ENCODE results near the gene EFCAB10.

Gene EFCAB10

DNA sequence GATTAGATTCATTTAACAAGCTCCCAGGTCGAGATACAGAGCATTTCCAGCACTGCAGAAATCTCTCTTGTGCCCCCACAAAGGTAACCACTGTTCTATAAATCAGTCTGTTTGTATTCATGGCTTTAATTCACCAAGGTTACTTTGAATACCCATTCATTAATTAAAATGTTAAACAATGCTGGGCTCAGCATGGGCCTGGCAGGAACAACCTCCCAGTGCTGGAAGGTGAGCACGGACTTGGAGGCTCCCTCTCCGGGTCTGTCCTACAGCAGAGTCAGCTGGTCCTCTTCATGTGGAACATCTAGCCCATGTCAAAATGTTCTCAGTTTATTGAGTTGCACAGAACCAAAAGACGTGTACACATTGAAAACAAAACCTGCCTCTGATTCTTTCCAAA lies 15.6 kb upstream of the EFCAB10 start:
- DNase-seq, result no peak

DNA sequence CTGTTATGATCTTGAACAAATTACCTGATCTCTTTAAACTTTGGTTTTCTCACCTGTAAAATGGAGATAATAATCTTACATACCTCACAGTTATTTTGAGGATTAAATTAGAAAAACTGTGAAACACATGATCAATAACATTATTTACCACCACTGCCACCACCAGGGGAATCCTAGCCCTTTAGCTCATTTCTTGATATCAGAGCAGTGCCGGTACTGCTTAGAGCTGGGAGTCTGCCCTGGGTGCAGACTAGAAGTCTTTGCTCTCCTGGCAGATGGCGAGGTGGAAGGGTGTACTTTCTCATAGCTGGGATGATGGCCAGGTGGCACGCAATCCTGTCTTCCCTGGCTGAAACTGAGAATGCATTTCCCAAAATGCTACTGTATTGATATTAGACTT lies 12.7 kb upstream of the EFCAB10 start:
- DNase-seq, result no peak

DNA sequence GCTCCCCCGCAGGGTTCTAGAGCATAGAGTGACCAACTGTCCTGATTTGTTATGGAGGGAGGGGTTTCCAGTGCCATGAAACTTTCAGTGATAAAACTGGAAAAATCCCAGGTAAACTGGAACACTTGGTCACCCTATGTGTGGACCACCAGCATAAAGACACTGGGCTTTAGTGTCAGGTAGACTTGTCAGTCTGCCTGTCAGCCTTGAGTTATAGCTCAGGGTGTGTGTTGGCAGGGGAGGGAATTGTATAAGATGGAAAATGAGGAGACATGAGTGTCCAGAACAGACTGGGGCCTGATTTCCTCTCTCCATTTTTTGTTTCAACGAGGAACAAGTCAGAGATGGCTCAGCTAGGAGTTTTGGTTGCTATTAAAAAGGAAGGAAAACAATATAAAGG lies 10.2 kb upstream of the EFCAB10 start:
- DNase-seq, result no peak

DNA sequence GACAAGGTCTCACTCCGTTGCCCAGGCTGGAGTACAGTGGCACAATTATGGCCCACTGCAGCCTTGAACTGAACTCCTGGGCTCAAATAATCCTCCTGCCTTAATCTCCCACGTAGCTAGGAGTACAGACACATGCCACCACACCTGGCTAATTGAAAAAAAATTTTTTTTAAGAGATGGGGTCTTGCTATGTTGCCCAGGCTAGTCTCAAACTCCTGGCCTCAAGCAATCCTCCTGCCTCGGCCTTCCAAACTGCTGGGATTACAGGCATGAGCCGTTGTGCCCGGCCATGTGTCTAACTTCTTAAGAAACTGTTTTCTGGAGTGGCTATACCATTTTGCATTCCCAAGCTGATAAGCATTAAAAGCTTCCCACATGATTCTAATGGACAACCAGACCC lies 9.5 kb upstream of the EFCAB10 start:
- no peak for DNase-seq

DNA sequence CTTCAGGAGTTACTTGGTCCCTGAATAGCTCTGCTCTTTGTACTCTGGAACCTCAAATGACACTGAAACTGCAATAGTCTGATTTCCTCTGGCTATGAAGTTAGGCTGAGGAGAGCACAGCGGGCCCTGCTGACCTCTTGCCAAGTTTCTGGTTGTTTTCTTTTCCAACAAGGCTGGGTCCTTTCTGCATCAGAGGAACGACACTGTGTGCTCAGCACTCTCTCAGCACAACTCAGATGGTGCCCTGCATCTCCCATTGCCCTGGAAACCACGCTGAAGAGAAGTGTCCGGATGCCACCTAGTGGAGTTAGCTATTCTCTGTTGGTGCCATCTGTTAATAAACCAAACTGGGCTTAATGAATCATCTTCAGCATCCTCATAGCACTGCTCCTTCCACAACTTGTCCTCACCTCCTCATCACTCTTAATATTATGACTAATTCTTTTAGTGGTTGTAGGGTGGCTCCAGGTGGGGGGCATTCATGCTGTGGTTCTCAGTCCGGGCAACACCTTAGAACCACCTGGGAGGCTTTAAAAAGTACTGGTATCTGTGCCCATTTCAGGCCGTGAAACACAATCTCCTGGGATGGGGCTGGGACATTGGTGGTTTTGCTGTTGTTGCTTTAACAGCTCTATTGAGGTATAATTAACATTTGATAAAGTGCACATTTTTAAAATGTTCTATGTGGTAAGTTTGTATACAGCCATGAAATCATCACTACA lies 8.2 kb upstream of the EFCAB10 start:
- DNase-seq, result peak; percentile 26

DNA sequence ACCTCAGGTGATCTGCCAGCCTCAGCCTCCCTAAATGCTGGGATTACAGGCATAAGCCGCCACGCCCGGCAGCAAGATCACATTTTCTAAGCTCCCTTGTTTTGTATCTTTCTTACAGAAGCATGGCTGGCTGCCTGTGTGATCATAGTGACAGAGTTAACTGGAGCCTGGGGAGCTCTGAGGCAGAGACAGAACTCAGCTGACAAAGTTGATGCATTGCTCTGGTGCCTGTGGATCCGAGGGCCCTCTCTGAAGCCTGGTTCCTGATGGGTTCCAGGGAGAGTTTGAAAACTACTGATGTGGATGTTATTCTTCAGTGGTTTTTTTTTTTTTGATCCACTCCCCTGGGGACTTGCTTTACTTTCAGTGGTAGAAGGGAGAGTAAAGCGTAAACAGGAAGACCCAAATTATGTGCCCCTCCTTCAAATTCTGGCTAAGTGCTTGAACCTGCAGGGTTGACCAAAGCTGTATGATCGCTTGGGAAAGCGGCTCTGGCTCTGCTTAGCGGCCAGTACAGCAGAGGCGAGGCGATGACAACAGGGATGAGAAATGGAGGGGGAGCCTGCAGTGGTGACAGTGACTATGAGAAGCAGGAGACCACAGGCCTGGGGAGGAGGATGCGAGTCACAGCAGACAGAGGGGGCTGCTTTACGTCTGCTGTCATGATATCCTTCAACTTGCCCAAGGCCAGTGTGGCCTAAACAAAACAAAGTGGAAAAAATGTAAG lies 6.8 kb upstream of the EFCAB10 start:
- DNase-seq, result no peak

DNA sequence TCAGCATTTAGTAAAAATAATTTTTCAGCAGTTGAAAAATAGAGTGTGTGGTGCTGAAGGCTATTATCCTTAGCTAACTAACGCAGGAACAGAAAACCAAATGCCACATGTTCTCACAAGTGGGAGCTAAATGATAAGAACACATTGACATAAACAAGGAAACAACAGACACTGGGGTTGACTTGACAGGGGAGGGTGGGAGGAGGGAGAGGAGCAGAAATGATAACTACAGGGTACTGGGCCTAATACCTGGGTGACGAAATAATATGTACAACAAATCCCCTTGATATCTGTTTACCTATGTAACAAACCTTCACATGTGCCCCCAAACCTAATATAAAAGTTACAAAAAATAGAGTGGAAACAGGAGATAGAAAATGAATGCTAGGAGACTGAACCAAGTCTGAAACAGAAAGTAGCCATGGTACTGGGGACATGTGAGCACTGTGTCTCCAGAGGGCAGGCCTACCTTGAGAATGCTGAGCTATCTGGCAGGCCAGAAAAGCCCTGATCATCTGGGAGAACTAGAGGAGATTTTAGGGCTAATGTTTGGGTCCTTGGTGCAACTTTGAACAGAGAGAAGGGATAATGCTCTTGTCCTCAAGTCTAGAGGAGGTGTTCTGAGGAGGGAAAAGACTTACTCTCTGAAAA lies 4.7 kb upstream of the EFCAB10 start:
- DNase-seq, result no peak

DNA sequence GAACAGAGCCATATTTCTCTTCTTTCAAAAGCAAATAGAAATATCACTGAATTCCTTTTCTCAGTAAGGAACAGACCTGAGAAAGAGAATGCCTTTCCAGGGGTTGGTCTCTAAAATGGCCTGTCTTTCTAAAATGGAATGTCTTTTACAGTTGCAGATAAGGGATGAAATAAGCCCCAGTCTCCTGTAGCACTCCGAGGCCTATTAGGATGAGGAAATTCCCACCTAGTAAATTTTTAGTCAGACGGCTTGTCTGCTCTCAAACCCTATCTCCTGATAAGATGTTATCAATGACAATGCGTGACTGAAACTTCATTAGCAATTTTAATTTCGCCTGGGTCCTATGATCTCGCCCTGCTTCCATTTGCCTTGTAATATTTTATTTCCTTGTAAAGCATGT lies 2.9 kb upstream of the EFCAB10 start:
- DNase-seq, result no peak

DNA sequence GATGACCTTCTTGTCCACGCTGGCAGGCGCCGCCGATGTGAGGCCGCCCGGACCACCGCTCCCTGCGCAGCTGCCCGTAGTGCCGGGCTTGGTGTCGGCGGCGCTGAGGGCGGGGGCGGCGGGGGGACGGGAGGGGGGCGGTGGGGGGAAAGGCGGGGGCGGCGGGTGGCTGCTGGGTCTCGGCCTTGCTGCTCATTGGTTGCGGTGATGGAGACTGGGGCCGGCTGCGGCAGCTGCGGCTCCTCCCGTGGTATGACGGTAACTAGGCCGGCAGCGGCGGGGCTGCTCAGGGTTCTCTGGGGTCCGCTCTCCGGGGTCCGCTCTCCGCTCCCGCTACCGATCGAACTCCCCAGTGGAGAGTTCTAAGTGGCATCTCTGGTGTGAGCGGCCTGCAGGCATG lies 1.8 kb upstream of the EFCAB10 start:
- DNase-seq, result no peak

DNA sequence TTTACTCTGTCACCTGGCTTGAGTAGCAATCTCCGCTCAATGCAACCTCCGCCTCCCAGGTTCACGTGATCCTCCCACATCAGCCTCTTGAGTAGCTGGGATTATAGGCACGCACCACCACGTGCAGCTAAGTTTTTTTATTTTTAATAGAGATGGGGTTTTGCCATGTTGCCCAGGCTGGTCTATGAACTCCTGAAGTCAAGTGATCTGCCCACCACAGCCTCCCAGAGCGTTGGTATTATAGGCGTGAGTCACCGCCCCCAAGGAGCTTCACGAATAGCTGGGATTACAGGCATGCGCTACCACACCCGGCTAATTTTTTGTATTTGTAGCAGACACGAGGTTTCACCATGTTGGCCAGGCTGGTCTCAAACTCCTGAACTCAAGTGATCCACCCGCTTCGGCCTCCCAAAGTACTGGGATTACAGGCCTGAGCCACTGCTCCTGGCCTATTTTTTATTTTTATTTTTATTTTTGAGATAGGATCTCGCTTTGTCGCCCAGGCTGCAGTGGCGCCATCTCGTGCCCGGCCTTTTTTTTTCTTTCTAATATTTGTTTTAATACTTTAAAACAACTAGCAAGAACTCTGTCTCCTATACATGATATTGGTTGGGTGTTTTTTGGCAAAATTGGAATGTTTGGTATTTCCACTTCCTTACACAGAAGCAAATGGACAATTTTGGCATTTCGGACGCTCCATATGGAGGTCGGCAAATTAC lies 1.1 kb downstream of the EFCAB10 start:
- DNase-seq, result no peak

DNA sequence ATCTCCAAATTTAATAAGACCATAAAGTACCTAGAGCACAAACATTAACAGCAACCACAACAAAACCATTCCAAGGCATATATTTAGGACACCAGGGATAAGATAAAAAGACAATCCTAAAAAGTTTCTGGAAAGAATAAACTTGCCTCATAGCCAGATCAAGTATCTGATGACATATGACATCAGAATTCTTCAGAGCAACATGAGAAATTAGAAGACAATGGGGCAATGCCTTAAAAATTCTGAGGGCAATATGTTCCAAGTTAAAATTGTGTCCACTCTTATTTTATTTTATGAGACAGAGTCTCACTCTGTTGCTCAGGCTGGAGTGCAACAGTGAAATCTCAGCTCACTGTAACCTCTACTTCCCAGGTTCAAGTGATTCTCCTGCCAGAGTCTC lies 2.8 kb downstream of the EFCAB10 start:
- no peak for DNase-seq

DNA sequence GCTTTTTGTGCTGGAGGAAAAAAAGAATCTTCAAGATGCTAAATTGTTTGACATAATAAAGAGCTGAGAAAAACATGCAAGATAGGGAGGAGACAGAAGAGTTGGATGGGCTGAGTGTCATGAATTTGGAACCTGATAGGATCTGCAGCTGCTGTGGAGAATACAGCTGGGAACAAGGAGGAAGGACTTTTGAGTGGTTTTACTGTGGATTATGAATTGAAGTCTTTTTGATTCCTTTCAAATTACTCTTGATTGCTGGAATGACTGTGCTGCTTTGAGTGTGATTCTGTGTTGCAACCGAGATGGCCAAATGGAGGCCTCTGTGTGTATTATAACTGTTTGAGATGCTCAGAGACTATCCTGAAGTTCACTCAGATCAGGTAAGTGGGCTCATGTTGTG lies 4.0 kb downstream of the EFCAB10 start:
- DNase-seq, result no peak

DNA sequence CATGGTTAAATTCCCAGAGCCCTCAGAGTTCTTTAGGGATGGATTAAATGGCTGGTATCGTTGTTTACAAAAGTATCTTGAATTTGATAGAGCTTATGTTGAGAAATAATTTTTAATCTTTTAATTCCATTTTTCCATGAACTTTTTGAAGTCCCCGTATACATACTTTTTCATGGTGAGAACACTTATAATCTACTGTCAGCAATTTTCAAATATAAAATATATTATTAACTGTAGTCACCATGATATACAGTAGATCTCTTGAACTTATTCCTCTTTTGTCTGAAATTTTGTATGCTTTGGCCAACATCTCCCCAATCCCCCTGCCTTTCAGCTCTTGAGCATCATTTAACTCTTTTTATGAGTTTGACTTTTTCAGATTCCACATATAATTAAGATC lies 9.4 kb downstream of the EFCAB10 start:
- no peak for DNase-seq

DNA sequence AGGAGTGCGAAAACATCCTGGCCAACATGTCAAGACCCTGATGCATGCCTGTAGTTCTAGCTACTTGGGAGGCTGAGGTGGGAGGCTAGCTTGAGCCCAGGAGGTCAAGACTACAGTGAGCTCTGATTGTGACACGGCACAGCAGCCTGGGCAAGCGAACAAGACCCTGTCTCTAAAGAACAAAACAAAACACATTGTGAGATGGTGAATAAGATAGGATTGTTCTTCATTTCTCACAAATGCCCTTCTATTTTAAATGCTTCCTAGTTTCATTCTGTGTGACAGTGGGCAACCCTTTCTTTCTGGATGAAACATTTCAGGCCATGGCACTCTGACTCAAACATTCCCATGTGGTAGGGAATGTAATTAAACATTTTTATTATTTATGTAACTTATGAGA lies 13.5 kb downstream of the EFCAB10 start:
- DNase-seq, result no peak

DNA sequence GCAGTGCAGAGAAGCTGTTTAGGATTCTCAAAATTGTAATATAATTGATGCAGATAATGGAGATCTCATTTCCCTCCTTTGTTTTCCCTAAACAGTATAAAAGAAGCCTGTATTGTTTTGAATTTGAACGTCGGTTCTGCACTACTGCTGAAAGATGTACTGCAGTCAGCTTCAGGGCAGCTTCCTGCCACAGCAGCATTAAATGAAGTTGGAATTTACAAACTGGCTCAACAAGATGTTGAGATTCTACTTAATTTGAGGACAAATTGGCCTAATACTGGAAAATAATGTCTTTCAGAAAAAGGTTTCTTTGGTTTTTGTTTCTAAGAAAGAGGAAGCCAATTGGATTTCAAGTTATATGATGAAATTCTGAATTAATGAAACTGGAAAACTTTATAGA lies 14.3 kb downstream of the EFCAB10 start:
- DNase-seq, result no peak

DNA sequence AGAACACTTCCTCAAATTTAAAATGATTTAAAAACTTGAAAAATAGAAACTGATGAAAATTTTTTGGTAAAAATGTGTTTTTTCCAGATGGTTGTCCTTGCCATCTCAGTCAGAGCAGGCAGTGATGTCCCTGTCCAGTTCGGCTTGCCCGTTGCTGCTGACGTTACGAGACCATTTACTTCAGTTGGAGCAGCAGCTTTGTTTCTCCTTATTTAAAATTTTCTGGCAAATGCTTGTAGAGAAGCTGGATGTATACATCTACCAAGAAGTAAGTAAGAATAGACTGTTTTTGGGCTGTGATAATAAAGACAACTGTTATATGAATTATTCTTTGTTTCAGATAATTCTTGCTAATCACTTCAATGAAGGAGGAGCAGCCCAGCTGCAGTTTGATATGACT lies 16.1 kb downstream of the EFCAB10 start:
- no peak for DNase-seq

DNA sequence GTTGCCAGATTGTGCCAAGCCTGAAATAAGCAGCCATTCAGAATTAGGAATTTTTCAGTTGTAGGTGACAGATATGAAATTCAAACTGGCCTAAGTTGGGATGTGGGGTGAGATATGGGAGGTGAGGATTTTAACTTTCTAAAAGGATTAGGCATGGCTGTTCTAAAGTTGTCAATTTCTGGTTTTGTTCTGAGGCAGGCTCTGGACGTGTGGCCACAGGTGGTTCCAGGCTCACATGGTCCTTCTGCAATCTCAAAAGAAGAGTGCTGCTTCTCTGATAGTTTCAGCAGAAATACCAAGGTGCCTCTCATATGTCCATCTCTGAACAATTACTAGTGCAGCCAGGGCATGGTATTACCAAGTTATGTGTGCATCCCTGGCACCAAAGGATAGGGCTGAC lies 21.4 kb downstream of the EFCAB10 start:
- DNase-seq, result no peak

DNA sequence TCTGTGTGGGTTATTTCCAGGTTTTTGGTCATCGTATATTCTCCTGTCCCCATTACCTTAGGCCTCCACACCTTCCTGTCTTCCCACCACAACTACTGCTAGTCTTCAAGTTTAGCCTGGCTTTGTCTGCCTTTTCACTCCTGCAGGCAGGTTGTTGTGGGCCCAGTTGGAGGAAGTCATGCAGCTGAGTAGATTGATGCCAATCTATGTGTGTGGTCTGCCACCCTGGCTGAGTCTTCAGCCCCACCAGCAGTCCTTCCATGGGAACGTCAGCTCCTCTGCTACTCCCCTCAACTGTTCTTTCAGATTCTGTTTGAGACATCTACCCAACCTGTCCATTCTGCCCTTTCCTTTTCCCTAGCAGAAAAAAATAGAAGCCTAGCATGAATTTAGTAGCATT lies 43.0 kb downstream of the EFCAB10 start:
- DNase-seq, result no peak

DNA sequence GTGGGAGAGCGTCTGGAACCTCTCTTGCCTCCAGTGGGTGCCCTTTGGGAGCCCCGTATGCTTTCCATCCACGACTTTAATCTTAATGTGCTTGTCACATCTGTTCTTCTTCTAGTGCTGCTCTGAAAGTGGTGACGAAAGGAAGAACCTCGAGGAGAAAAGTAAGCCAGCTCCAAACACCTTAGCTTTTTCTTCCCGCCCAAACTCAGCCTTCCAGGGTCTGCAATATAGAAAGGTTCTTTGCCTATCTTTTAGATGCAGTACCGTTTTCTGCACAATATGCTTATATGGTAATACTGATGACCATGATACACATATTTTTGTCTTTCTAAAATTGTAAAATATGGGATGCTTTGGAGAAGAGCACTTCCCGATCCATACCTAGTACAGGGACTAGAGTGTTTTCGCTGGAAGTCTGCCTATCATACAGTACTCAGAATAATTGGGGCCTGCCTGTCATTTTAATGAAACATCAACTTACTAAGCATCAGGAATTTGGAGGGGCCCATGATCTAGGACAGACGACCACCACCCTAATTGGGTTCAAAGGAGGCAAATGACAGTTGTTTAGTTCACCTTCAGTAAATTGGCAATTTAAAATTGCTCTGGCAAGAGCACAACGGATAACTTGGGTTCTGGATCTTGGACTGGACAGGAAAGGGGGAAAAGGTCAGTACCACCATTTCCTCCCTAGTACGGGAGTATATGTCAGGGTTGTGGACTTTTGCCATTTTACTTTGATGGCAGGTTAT lies 48.4 kb downstream of the EFCAB10 start:
- DNase-seq, result no peak

DNA sequence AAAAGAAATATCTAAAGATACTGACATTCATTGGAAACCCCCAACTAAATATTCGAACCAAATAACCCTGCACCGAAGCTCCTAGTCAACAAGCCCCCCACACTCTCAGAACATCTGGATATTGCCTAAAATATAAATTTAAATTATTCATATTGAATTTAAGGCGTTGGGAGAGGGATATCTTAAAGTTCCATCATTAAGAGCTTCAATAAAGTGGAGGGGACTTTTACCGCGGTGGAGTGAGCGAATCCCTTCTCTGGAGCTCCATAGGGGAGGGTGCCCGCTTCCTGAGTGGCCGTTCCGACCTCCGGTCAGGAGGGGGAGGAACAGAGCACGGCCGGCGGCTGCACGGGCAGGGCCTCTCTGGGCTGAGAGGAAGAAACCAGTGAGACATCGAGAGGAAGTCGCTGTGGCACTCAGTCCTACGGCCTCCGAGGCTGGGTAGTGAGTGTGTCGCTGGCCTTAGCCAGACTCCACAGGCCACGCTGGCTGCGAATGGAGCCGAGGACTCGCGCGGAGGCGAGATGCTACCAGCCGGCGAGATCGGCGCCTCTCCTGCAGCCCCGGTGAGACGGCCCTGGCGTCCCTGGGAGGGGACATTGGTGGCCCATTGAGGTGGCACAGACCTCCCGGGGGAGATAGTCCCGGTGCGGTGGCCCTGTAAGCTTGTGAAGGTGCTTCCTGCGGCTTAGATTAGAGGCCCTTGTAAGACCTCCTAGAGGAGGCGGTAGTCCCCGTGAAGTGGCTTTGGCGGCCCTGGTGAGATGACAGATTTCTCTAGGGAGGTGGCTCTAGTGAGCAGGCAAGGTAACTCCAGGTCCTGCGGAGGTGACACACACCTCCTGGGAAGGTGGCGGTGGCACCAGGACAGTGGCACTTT lies 49.3 kb downstream of the EFCAB10 start, which contains the start of gene RINT1:
RINT1 (plus strand) TSS at position 410 of the 880 bp plus-strand sequence; CDS start at position 525, 115 bp downstream.
- DNase-seq, result peak; percentile 86

DNA sequence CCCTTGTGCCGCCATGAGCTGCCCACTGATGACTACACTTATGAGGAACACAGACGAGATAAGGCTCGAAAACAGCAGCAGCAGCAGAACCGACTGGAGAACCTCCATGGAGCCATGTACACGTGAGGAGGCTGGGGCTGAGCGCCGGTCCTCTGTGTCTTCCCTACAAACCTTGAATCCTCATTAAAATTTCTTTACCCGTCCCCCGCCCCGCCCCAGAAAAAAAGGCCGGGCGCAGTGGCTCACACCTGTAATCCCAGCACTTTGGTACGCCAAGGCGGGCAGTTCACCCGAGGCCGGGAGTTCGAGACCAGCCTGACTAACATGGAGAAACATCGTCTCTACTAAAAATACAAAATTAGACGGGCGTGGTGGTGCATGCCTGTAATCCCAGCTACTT lies 50.7 kb downstream of the EFCAB10 start:
- DNase-seq, result no peak

DNA sequence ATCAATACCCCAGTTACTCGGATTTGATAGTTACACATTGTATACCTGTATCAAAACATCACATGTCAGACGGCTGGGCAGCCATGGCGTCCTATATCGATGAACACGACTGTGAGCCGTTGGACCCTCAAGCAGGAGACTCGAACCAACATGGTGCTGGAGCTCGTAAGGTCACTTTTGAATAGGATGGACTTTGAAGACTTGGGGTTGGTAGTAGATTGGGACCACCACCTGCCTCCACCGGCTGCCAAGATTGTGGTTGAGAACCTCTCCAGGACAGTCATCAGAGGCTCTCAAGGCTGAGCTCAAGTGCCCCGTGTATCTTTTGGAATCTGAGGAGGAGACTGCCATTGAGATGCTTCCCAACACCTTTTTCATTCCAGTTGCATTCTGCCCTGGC lies 51.2 kb downstream of the EFCAB10 start:
- DNase-seq, result no peak
